CD14-positive monocyte (primary cell): ENCODE results near the gene KRAS. TPM values are rescaled to one million over a fixed set of nuclear protein-coding genes. Genes with fewer than 3 reads are reported as not detected.

ENCODE experiments used
- DNase-seq, 3 donors: peaks; one replicate each; pipeline ENCODE4 v3.0.0-alpha.2; 2011 to 2022
- H2AFZ ChIP-seq: 2 replicates; pipeline ENCODE4 v1.6.0; 2012; ENCODE audit warnings: mild to moderate bottlenecking, low read depth, low read length, inconsistent platforms; ENCODE audit not compliant: insufficient read depth, poor library complexity, severe bottlenecking
- H3K27ac ChIP-seq, 2 donors: 1 replicate in 1 of 2; 2 replicates in 1 of 2; pipeline ENCODE4 v1.5.1; 2012 to 2013; ENCODE audit warnings: low read length in 2 of 2, control low read depth in 1 of 2, inconsistent platforms in 1 of 2, low read depth in 1 of 2, mild to moderate bottlenecking in 1 of 2
- H3K27me3 ChIP-seq, 2 donors: one replicate each; pipeline versions ENCODE4 v1.6.0 to v1.6.1; 2011 to 2013; ENCODE audit warnings: low read length in 2 of 2; ENCODE audit not compliant: control insufficient read depth in 2 of 2, insufficient read depth in 2 of 2
- H3K36me3 ChIP-seq, 2 donors: replicated peaks in 1 of 2; 1 replicate in 1 of 2; 2 replicates in 1 of 2; pipeline versions ENCODE4 v1.5.1 to v1.6.1; 2012 to 2013; ENCODE audit warnings: low read length in 2 of 2, control low read depth in 1 of 2, inconsistent platforms in 1 of 2, mild to moderate bottlenecking in 1 of 2; ENCODE audit not compliant: insufficient read depth in 2 of 2, control insufficient read depth in 1 of 2
- H3K4me1 ChIP-seq, 2 donors: 1 replicate in 1 of 2; 2 replicates in 1 of 2; pipeline versions ENCODE4 v1.5.1 to v1.6.1; 2012 to 2013; ENCODE audit warnings: low read length in 2 of 2, control low read depth in 1 of 2, inconsistent platforms in 1 of 2, mild to moderate bottlenecking in 1 of 2, moderate library complexity in 1 of 2; ENCODE audit not compliant: insufficient read depth in 2 of 2, control insufficient read depth in 1 of 2
- H3K4me2 ChIP-seq: replicated peaks from 2 replicates; pipeline ENCODE3; 2012; ENCODE audit warnings: low read length, moderate library complexity, mild to moderate bottlenecking; ENCODE audit not compliant: poor library complexity, severe bottlenecking; ENCODE audit errors: extremely low read depth
- H3K4me3 ChIP-seq, 3 experiments: fragments of 200-600 bp in 1 of 3; sonication (generic) in 1 of 3; replicated peaks in 1 of 3; 1 replicate in 2 of 3; 2 replicates in 1 of 3; pipeline ENCODE4 v1.5.1; 2011 to 2013; ENCODE audit warnings: low read length in 3 of 3, mild to moderate bottlenecking in 3 of 3, control low read depth in 2 of 3, low read depth in 2 of 3, inconsistent platforms in 1 of 3, moderate library complexity in 1 of 3
- H3K79me2 ChIP-seq: 2 replicates; pipeline ENCODE4 v1.6.0; 2012; ENCODE audit warnings: mild to moderate bottlenecking, control low read depth, inconsistent platforms, low read length, moderate library complexity; ENCODE audit not compliant: insufficient read depth
- H3K9ac ChIP-seq: 2 replicates; pipeline ENCODE4 v1.6.0; 2017; ENCODE audit warnings: low read length, mild to moderate bottlenecking; ENCODE audit not compliant: insufficient read depth, poor library complexity, severe bottlenecking
- H3K9me3 ChIP-seq, 2 donors: replicated peaks in 1 of 2; 1 replicate in 1 of 2; 2 replicates in 1 of 2; pipeline versions ENCODE4 v1.5.1 to v1.6.1; 2012 to 2013; ENCODE audit warnings: low read length in 2 of 2, control low read depth in 1 of 2; ENCODE audit not compliant: control insufficient read depth in 1 of 2, insufficient read depth in 1 of 2
- H4K20me1 ChIP-seq: 2 replicates; pipeline ENCODE4 v1.6.0; 2012; ENCODE audit warnings: mild to moderate bottlenecking, low read length, control low read depth, moderate library complexity; ENCODE audit not compliant: insufficient read depth
- H3K27ac Mint-ChIP-seq, 7 donors: one replicate each; pipeline ENCODE4 v1.8.0; 2020; ENCODE audit warnings: mild to moderate bottlenecking in 7 of 7, mixed read lengths in 7 of 7, moderate library complexity in 6 of 7, inconsistent platforms in 2 of 7
- H3K27me3 Mint-ChIP-seq, 3 donors: one replicate each; pipeline ENCODE4 v1.8.0; 2021 to 2022; ENCODE audit warnings: low read depth in 3 of 3, mild to moderate bottlenecking in 3 of 3, mixed read lengths in 3 of 3, moderate library complexity in 3 of 3, inconsistent platforms in 1 of 3
- H3K36me3 Mint-ChIP-seq, 2 donors: one replicate each; pipeline ENCODE4 v1.8.0; 2020; ENCODE audit warnings: mixed read lengths in 2 of 2, inconsistent platforms in 1 of 2, mild to moderate bottlenecking in 1 of 2
- H3K4me1 Mint-ChIP-seq: one replicate; pipeline ENCODE4 v1.8.0; 2020; ENCODE audit warnings: mild to moderate bottlenecking, mixed read lengths
- H3K4me3 Mint-ChIP-seq, 2 donors: one replicate each; pipeline ENCODE4 v1.8.0; 2020; ENCODE audit warnings: mild to moderate bottlenecking in 2 of 2, mixed read lengths in 2 of 2, moderate library complexity in 1 of 2
- H3K9me3 Mint-ChIP-seq, 7 donors: one replicate each; pipeline ENCODE4 v1.8.0; 2020 to 2022; ENCODE audit warnings: mixed read lengths in 7 of 7, mild to moderate bottlenecking in 6 of 7, moderate library complexity in 6 of 7, inconsistent platforms in 2 of 7
- CTCF ChIP-seq: fragments of 200-600 bp; IDR thresholded peaks from one replicate; pipeline ENCODE4 v1.8.0; 2022; ENCODE audit warnings: antibody characterized with exemption, mild to moderate bottlenecking
- WGBS: methylation state at CpG from one replicate; pipeline ENCODE4 v1.1.5; 2013; ENCODE audit warnings: missing lambda C conversion rate; ENCODE audit not compliant: insufficient coverage; 5-methylcytosine and 5-hydroxymethylcytosine counted together
- intact Hi-C, 2 donors: fragments of 100-400 bp; cut with micrococcal nuclease; formaldehyde crosslinking; loops; one replicate each; pipeline versions ENCODE4 v1.15.0 to v1.15.1; 2023
- polyA plus RNA-seq, 3 donors: library from polyadenylated mRNA; depleted of rRNA in 1 of 3; unstranded in 2 of 3; stranded (reverse) in 1 of 3; fragments of 300-500 nt in 2 of 3; fragments of >200 nt in 1 of 3; fragmentation: Illumina TruSeq in 2 of 3; gene quantifications; 1 replicate in 2 of 3; 2 replicates in 1 of 3; pipeline ENCODE4 v1.2.3, GENCODE V29; 2012 to 2021

The KRAS gene
- polyA plus RNA-seq, 3 donors, result 12.1 to 37.4 (median 33.0) TPM

- no peaks in the 10 kb centered on the region for H3K9me3 Mint-ChIP-seq
- H3K36me3 Mint-ChIP-seq, result peaks cover 8 to 10% of the 10 kb centered on the region in 2 donors
- Histone ChIP-seq H3K79me2 (peaks cover 35% of the 10 kb centered on the region), H4K20me1 (peaks cover 19% of the 10 kb centered on the region), H3K4me1 (peaks cover 13 to 22% of the 10 kb centered on the region in 2 donors), H3K9me3 (no peaks in the 10 kb centered on the region), H3K4me3 (peak overlapping the region; percentile 48 to 95 (median 77)), H2AFZ (peak overlapping the region; percentile 91), H3K36me3 (peaks cover 0 to 5% of the 10 kb centered on the region in 2 donors), H3K27ac (peak overlapping the region in 1 of 2 donors; percentile 52), H3K4me2 (peak overlapping the region; percentile 84), H3K9ac (peak overlapping the region; percentile 79), H3K27me3 (no peaks in the 10 kb centered on the region)
- intact Hi-C loops, result loop anchor here in 1 of 2 donors (5.0 kb wide), 1 partner anchor 86 kb away; no protein-coding TSS in a partner anchor
- TF ChIP-seq CTCF, result no peak
- no CpG with 5 or more reads among the region's 6 CpGs for WGBS
- H3K27ac Mint-ChIP-seq, result peak overlapping the region in 5 of 7 donors; percentile 3 to 89 (median 53)
- DNase-seq, result no peak
- peaks cover 0 to 9% (median 2%) of the 10 kb centered on the region in 3 donors for H3K27me3 Mint-ChIP-seq
- peak overlapping the region; percentile 78 to 94 for H3K4me3 Mint-ChIP-seq
- peaks cover 28% of the 10 kb centered on the region for H3K4me1 Mint-ChIP-seq
Measured at GRCh38 chr12:25251769-25252168, 1.0 kb upstream of the KRAS start.

GRCh38 chr12:25249931-25250738 is 594 bp downstream of the KRAS start:
- Mint-ChIP-seq H3K4me1 (peaks cover 28% of the 10 kb centered on the region), H3K27me3 (peaks cover 0 to 9% (median 2%) of the 10 kb centered on the region in 3 donors), H3K9me3 (no peaks in the 10 kb centered on the region), H3K4me3 (peak overlapping the region; percentile 91 to 94), H3K36me3 (peaks cover 13 to 26% of the 10 kb centered on the region in 2 donors), H3K27ac (peak overlapping the region; percentile 85 to 98 (median 95))
- Histone ChIP-seq H3K79me2 (peaks cover 51% of the 10 kb centered on the region), H3K27ac (peak overlapping the region; percentile 52 to 91), H3K9ac (peak overlapping the region; percentile 79), H3K4me3 (peak overlapping the region; percentile 67 to 95 (median 94)), H3K4me1 (peaks cover 13 to 22% of the 10 kb centered on the region in 2 donors), H3K4me2 (peak overlapping the region; percentile 84), H3K36me3 (peaks cover under 1 to 17% of the 10 kb centered on the region in 2 donors), H3K27me3 (no peaks in the 10 kb centered on the region), H2AFZ (peak overlapping the region; percentile 91), H4K20me1 (peaks cover 35% of the 10 kb centered on the region), H3K9me3 (no peaks in the 10 kb centered on the region)
- intact Hi-C loops, result loop anchor here (5.0 to 10.0 kb wide), 3 partner anchors 55 to 87 kb away; partner anchors contain the start of genes DNAI7 (in 1 of the 2) and ETFRF1 (in 1 of the 2)
- TF ChIP-seq CTCF, result no peak
- peak; percentile 30 to 63 (median 46) for DNase-seq
- WGBS, result 0% methylated on average over 2 of the region's 56 CpGs
